GM06990 (cell line): Measurements from ENCODE around the gene AGAP3.

ENCODE experiments used
- DNase-seq: peaks from one replicate; pipeline ENCODE4 v3.0.0-alpha.2; 2011; ENCODE audit not compliant: insufficient read length; ENCODE audit errors: extremely low read depth
- H3K27me3 ChIP-seq: replicated peaks from 2 replicates; pipeline ENCODE4 v1.6.0; 2011; ENCODE audit warnings: low read length; ENCODE audit not compliant: control insufficient read depth, insufficient read depth
- H3K36me3 ChIP-seq: 2 replicates; pipeline ENCODE4 v1.5.1; 2011; ENCODE audit warnings: low read length; ENCODE audit not compliant: control insufficient read depth, insufficient read depth
- H3K4me3 ChIP-seq: replicated peaks from 2 replicates; pipeline ENCODE4 v1.5.1; 2011; ENCODE audit warnings: low read depth, mild to moderate bottlenecking, control low read depth, low read length
- TF ChIP-seq, protein P1 (sequence below): IDR thresholded peaks from 2 replicates; pipeline ENCODE4 v1.5.1; 2011; ENCODE audit warnings: low read length, control low read depth, mild to moderate bottlenecking, inconsistent platforms; ENCODE audit not compliant: insufficient read depth, poor library complexity, severe bottlenecking

The AGAP3 gene

DNA sequence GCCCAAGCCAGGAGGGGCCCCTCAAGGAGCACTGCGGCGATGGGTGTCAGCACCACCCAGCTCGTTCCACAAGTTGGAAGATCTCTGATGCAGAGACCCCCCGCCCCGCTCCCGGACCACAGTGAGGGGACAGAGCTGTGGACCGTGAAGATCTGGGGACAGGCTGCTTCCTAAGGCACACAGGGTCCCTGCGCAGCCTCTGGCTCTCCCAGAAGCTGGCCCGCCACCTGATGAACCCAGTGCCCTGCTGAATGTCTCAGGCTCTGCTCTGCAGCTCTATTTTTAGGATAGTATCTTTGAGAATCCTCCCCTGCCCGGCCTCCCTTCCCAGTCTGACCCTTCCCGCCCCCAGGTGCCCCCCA lies 51.5 kb downstream of the AGAP3 start:
- DNase-seq: no peak
- TF ChIP-seq, protein P1, sequence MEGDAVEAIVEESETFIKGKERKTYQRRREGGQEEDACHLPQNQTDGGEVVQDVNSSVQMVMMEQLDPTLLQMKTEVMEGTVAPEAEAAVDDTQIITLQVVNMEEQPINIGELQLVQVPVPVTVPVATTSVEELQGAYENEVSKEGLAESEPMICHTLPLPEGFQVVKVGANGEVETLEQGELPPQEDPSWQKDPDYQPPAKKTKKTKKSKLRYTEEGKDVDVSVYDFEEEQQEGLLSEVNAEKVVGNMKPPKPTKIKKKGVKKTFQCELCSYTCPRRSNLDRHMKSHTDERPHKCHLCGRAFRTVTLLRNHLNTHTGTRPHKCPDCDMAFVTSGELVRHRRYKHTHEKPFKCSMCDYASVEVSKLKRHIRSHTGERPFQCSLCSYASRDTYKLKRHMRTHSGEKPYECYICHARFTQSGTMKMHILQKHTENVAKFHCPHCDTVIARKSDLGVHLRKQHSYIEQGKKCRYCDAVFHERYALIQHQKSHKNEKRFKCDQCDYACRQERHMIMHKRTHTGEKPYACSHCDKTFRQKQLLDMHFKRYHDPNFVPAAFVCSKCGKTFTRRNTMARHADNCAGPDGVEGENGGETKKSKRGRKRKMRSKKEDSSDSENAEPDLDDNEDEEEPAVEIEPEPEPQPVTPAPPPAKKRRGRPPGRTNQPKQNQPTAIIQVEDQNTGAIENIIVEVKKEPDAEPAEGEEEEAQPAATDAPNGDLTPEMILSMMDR: no peak
- Histone ChIP-seq H3K4me3 (no peak overlapping the region), H3K36me3 (peaks cover 18% of the 10 kb centered on the region), H3K27me3 (no peaks in the 10 kb centered on the region)

DNA sequence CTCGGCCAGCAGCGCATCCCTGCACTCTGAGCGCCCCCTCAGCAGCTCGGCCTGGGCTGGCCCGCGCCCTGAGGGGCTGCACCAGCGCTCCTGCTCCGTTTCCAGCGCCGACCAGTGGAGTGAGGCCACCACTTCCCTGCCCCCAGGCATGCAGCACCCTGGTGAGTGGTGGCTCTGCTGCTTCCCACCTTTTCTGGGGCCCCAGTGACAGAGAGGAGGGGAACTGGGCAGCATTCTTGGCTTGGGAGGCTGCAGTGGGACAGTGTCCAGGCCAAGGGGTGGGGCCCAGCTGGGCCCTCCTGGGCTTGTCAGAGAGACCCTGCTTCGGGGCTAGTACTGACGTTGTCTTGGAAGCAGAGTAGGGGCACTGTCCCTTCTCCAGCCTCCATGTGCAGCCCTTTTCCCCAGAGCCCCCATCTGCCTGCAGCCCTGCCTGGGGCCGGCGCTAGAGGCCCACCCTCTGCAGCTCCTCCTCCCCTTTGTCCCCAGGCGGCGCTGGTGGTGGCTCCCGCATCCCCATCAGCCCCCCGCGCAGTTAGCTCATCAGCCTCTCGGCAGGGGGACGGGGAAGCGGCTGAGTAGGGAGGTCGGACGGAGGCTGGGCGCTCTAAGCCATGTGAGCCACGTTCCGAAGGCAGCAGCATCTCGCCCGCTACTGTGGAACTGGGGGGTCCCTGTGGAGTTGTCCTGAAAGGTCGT lies 52.0 kb downstream of the AGAP3 start:
- H3K36me3 ChIP-seq: peaks cover 18% of the 10 kb centered on the region
- DNase-seq: no peak
- TF ChIP-seq, protein P1: no peak
- H3K4me3 ChIP-seq: no peak overlapping the region
- no peaks in the 10 kb centered on the region for H3K27me3 ChIP-seq

DNA sequence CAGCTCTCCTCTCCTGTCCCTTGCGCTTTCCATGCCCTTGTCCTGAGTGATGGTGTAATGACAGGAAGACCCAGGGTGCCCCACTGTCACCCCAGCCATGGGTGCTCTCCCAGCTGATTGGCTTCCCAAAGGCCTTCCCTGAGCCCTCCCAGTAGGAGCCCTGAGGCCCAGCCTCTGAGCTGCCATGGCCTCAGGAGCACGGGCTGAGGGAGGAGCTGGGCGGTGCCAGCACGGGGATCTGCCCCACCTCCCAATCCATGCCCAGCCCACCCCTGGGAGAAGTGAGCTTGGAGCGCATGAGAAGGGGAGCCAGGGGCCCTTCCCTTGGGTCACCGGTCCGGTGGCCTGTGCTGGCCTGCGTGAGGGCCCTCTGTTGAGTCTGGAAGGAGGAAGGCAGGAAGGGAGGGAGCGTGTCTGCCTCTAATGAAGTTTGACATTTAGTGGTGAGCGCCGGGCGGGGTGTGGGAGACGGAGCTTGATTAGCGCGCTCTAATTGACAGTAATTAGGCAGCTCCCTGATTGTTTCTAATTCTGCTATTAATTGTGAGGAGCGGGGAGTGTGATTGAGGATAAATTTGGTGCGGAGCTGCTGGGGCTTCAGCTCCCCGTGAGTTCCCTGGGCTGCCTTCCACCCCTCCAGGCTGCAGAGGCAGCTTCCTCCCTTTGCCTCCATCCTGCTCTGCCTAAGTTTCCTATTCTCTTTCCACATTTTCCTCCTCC lies 53.0 kb downstream of the AGAP3 start:
- H3K36me3 ChIP-seq: peaks cover 21% of the 10 kb centered on the region

DNA sequence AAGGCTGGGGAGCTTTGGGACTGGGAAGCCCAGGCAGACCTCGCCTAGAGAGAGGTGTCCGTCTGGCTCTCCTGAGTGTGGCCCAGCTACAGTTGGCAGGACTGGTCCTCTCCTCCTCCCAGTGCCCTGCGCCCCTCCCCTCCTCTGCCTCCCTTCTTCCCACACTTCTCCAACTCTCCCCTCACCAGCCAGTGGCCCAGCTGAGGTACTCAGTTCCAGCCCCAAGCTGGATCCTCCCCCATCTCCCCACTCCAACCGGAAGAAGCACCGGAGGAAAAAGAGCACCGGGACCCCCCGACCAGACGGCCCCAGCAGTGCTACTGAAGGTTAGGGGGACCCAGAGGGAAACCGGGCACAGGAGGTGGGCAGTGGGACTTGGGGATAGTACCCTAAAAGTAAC lies 53.5 kb downstream of the AGAP3 start:
- DNase-seq: no peak
- Histone ChIP-seq H3K4me3 (no peak overlapping the region), H3K36me3 (peaks cover 17% of the 10 kb centered on the region), H3K27me3 (no peaks in the 10 kb centered on the region)
- TF ChIP-seq, protein P1: no peak

More for the DNA sequence above, 53.0 kb downstream of the AGAP3 start:
- TF ChIP-seq, protein P1: no peak
- H3K27me3 ChIP-seq: no peaks in the 10 kb centered on the region
- no peak for DNase-seq
- no peak overlapping the region for H3K4me3 ChIP-seq

DNA sequence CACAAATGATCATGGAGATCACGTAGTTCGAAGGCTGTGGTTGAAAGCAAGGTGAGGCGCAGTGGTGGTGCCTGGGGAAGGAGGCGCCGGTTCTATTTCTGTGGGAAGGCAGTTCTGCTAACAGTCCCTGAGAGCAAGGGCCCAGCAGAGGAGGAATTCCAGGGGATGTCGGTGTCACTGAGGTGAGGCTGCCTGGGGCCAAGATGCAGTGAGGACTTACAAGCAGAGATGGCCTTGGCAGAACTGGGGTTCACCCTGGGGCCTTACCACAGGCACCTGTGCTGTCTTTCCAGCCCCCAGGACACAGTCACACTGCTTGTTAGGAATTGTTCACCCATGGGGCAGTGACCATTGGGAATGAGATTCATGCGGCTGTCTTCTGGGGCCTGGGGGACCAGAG lies 54.6 kb downstream of the AGAP3 start:
- H3K4me3 ChIP-seq: no peak overlapping the region
- H3K36me3 ChIP-seq: peaks cover 11% of the 10 kb centered on the region
- TF ChIP-seq, protein P1: no peak

More for the DNA sequence above, 54.6 kb downstream of the AGAP3 start:
- DNase-seq: no peak
- no peaks in the 10 kb centered on the region for H3K27me3 ChIP-seq
